GM18499 (cell line): Measurements from ENCODE around the gene EAF1.
"Not testable (repeated sequence)": the region's sequence is repeated elsewhere in the genome, so short reads cannot be mapped to it uniquely, and the experiment has no call there.

Experiments used
- ATAC-seq: cut with Tn5 transposase; IDR thresholded peaks from one replicate; pipeline ENCODE4 v1.9.1; 2021; ENCODE audit warnings: moderate number of reproducible peaks; ENCODE audit not compliant: insufficient read depth, unreplicated experiment

The EAF1 gene

DNA sequence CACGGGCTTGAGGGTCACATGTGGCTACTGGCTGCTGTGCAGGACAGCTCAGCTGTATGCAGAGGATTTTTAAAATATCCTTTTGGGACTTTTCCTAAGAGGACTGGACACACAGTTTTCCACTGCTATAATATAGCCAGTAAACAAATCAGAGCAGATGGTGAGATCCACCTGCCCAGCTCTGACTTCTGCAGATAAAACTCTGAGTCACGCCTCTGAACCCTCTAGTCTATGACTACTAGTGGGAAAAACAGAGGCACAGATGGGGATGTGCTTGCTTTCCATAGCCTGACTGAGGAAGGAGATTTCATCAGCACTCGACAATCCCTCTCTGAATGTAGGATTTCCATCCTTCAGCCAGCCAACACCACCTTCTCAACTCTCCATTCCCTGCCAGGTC, 49.0 kb downstream of the EAF1 start:
- ATAC-seq = no peak

DNA sequence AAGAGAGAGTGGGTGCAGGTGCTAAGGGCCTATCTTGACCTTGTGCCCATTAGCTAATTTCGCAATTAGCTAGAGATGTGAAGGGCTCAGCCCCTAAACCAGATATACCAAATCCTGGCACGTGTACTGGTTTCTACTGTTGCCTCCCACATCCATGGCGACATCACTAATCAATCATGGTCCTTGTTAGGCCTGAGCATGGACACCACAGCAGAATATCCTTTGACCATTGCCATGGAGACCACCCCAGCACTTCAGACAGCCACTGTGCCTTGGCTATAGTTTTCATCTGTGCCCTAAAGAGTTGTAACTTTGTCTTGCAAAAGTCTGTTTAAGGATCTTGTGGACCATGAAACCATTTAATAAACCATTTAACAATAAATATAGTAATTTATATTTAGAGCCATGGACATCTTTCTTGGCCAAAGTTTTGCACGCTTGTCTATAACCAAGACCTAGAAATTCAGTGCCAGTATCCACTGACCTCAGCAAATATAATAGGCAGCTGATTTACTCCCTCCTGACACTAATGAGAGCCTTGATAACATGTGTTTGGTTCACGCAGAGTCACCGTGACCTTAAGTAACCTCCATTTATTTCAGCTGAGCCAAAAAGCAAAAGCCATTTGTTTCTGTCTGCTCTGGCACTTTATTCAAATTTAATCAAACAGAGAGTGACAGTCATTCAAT, 50.7 kb downstream of the EAF1 start:
- no peak for ATAC-seq

DNA sequence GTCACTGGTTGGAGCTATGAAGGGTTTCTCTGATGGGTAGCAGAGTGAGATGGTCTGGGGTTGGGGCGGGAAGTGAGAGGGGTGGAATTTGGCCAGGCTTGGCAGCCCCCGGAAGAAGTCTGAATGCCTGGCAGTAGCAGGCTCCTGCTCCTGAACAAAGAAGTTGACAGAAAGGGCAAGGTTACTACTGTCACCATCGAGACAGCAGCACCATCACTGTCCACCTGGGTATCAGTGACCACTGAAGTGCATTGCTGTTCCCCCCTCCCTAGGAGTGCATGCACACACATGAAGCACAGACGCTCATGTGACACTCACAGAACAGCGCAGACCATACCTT, 51.2 kb downstream of the EAF1 start:
- ATAC-seq = no peak

DNA sequence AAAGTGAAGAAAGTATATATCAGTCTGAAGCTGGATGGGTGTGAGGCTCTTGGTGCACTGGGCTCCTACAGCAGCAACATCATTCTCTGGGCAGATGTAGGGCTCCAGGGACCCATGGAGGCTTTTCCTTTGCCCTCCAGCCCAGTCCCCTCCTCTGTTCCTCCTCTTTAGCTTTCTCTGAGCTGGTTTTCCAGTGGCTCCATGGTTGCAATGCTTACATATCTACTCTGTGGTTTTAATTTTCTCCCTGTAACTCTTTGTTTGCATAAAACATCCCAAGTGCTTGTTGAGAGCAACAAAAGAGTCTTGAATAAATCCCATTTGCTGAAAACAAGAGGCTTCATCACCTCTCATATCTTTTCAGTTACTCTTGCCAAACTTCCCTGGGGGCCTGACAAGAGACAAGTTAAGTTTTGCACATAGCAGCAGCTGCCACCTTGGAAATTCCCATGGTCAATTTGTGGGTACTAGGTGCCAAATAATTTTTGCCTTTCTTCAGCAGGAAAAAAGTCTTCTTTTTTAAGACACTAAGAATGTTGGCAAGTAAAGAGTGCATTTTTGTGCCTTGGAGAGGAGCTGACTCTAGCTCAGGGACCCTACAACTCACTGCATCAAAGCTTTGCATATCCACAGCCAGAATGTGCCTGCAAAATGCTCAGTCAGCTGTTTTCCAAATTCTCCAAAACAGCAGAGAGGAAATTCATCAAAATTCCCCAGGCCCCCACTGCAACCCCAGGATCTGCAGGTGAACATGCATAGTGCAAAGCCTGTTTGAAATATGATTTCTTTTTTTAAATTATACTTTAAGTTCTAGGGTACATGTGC, 52.2 kb downstream of the EAF1 start:
- ATAC-seq = no peak

DNA sequence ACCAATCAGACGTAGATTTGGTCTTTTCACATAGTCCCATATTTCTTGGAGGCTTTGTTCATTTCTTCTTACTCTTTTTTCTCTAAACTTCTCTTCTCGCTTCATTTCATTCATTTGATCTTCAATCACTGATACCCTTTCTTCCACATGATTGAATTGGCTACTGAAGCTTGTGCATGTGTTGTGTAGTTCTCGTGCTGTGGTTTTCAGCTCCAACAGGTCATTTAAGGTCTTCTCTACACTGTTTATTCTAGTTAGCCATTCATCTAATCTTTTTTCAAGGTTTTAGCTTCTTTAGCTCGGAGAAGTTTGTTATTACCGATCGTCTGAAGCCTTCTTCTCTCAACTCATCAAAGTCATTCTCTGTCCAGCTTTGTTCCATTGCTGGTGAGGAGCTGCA, 57.2 kb downstream of the EAF1 start:
- ATAC-seq = not testable (repeated sequence)

DNA sequence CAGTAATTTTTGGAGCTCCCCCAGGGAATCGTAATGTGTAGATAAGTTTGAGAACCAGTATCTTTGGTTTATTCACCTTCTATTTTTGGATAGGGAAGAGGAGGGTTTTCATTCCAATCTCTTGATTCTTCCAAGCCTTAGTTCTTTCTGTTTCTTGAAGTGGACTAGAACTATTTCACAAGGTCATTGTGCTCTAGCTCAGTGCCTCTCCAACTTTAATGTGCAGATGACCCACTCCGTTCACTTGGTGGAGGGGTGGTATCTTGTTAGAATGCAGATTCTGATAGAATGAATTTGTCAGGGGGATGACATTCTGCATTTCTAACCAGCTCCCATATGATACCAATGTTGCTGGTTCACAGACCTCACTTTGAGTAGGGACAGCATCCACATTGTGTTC, 58.6 kb downstream of the EAF1 start:
- no peak for ATAC-seq

DNA sequence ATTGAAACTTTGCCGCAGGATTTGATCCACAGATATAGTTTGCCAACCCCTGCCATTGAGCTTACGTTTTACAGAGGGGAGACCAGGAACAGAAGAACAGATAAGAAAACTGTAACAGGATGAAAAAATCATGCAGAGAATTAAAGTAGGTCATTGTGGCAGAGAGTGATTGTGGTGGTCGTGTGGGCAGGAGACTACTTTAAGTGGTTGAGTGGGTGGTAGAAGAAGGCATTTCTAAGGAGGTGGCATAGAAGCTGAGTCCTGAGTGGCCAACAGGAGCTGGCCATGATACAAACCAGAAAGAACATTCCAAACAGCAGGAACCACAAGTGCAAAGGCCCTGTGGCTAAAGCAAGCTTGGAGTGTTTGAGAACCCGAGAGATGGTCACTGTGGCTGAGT, 59.6 kb downstream of the EAF1 start:
- no peak for ATAC-seq

DNA sequence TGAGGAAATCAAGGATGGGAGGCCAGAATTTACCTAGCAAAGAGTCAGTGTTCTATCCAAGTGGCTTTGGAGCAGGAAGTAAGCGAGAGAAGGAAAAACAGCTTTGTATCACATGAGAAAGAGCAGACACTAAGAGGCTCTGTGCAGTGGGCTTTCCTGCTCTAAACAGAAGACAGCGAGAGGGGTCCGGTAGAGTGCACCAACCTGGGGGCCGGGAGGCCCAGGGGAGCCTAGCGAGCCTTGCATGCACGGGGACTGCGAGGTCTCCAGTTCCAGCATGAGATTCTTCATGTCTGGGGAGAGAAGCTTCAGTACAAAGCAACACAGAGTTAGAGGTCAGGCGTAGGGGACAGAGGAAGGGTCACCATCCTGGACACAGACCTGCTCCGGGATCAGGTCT, 60.6 kb downstream of the EAF1 start:
- ATAC-seq = no peak

DNA sequence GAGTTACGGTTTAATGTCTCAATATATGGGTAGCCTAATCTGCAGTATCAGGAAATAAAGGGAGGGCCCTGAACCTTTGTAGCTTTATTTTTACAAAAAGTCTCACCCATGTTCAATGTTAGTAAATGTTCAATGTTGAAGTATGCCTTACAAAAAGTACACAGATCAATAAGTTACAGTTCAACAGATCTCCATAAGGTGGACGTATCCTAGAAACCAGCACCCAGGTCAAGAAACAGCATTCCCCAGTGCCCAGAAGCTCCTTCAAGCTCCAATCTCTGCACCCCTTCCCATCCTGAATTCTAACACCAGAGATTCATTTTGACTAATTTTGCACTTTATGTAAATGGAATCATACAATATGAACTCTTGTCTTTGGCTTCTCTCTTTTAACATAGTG, 62.8 kb downstream of the EAF1 start:
- ATAC-seq = no peak

DNA sequence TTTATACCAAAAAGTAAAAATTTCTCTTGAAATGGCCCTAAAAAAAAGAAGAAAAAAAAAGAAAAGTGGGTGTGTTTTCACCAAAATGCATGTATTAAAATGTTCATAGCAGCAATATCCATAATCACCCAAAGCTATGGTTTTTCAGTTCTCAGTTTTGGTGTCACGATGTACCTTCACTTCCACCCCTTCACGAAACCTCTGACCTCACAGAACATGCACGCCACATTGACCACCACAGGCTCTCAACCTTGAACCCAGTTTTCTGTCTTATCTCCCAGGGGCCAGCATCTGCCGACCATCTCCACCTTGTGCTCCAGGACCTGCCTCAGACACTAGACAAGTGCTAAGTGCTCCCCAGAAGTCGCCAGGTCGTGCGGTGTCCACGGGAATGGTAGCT, 63.7 kb downstream of the EAF1 start:
- ATAC-seq = no peak
